Stimulated activated naive CD4-positive, alpha-beta T cell treated with Interleukin-2 at 50 U/mL for 16 hours (primary cell): ENCODE measurements around the gene APOC3.

ENCODE experiments used
- DNase-seq: peaks from one replicate; lab custom pipeline; 2025; lab: John Stamatoyannopoulos, UW

APOC3 gene

GRCh38 chr11:116879800-116880625 lies 50.3 kb downstream of the APOC3 start:
- DNase-seq: no peak

DNA sequence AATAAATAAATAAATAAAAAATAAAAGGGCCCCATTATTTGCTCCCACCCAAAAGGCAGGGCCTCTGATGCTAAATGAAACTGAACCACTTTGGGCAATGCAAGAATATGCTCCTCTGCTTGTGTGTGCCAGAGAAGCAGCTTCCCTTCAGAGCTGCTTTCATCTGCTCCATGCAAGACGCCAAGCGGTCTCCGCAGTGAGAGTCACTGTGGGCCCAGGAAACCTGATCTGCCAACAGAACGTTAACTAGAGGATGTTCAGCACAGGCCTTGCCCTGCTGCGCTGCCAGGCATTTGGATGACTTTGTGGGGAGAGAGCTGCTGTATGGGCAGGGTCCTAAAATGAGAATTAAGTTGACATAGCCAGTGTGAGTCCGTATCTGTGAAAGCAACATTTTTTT lies 51.4 kb downstream of the APOC3 start:
- no peak for DNase-seq

- no peak for DNase-seq
Observed at GRCh38 chr11:116882386-116882785, 52.7 kb downstream of the APOC3 start.
